Cerebellar nuclear complex (tissue), 1 donor: ENCODE measurements around the gene ANKRD33.

Experiments used
- DNase-seq, 2 experiments: peaks; one replicate each; lab custom pipeline; 2025; lab: John Stamatoyannopoulos, UW

ANKRD33 gene

DNA sequence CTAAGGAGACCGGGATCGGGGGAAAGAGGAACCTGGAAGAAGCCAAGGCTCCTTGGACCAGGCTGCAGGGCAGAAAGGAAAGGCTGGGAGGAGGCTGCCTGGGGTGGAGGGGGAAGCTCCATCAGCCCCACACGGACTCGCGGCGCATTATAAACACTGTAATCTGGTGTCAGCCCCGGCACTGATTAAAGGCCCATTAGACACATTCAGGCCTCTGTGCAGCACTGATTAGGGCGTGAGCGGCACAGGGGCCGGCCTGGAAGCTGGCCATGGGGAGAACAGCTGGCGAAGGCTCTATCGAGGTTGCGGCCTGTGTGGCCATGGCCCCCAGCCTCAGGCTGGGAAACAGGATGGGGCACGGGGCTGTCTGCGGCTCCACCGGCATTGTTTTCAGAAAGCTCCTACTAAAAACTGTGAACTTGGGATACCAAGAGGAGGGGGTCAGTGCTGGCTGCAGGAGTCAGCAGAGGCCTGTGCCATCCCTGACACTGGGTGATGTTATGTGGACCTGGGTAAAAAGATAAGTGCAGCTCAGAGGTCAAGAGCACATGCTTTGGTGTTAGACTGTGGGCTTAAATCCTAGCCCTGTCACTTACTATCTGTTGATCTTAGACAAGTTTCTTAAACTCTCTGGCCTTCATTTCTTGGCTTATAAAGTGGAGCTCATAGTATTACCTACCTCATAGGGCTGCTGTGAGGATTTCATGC, 30.0 kb downstream of the ANKRD33 start:
- no peak for DNase-seq

DNA sequence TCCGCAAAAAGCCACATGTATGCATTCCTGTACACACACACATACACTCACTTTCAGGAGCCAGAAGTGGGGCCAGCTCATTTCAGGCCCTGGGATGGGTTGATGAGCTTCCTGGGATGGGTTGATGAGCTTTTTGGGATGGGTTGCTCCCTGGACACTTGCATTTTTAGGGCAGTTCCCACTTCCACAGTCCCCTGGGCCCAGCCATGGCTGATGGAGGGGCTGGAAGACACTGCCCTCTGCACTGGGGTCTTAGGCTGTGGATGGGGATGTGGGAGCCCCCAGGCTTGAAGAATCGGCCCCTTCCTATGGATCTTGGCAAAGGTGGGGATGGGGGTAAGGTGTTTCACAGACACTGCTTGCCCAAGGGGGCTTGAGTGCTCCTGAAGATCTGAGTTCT, 32.1 kb downstream of the ANKRD33 start:
- no peak for DNase-seq

DNA sequence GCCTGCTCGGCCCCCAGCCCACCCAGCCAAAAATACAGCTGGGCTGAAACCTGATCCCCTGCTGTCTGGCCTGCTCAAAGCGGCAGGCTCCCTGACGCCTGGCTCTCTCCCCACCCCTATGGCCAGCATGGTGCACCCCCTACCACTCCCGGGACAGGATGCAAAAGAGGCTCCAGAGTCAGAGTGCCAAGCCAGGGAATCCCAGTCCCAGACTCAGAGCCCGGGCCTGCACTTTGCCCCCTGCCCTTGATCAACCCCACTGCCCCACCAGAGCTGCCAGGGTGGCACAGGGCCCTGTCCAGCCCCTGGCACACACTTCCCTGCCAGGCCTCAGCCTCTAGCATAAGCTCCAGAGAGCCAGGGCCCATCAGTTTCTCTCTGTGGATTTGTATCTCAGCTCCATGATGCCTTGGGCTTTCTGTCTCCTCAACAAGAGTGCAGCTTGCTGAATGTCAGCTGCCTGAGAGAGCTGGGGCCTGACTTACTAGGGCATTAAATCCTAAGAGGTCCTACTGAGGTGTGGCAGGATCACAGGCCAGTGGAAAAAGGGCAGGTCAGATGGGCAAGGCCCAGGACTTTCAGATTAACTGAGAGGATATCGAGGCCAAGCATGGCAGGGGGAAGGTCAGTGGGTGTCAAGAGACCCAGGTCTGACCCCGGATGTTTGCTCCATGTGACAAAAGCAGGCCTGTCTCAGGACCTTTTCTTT, 33.3 kb downstream of the ANKRD33 start:
- DNase-seq: no peak

DNA sequence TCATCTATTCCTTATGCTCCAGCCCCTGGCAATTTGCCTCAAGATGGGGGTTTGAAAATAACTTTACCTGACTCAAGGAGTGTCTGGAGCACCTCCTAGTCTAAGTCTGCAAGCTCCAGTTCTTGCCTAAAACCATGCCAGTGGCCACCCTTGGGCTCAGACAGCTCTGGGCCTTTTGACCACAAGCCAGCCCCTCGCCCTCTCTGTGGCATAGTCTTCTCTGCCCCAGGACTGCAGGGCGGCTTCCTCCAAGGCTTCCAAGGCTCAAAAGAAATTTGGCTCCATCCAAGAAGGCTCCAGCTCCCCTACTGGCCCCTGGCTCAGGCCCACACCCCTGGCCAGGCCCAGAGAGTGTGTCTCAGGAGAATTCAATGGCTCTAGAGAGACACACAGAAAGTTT, 34.2 kb downstream of the ANKRD33 start:
- no peak for DNase-seq

DNA sequence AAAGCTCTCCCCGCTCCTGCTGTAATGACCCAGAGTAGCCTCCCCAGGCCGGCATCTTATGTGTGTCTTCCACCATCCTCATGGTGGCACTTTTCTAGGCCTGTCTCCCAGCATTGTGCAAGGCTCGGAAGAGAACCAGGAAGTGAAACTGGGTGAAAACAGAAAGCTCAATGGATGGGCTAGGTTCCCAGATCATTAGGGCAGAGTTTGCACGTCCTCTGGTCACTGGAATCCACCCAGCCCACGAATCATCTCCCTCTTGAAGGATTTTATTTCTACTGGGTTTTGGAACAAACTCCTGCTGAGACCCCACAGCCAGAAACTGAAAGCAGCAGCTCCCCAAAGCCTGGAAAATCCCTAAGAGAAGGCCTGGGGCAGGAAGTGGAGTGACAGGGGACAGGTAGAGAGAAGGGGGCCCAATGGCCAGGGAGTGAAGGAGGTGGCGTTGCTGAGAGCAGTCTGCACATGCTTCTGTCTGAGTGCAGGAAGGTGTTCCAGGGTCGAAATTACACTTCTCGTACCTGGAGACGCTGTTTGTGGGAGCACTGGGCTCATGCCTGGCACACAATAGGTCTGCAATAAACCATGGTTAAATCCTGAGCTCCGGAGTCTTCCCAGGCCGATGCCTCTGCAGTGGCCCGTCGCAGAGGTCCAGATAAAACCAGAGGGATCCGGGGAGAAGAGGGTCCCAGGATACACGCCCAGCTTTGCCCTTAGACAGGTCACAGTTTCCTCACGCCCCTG, 35.0 kb downstream of the ANKRD33 start:
- no peak for DNase-seq

DNA sequence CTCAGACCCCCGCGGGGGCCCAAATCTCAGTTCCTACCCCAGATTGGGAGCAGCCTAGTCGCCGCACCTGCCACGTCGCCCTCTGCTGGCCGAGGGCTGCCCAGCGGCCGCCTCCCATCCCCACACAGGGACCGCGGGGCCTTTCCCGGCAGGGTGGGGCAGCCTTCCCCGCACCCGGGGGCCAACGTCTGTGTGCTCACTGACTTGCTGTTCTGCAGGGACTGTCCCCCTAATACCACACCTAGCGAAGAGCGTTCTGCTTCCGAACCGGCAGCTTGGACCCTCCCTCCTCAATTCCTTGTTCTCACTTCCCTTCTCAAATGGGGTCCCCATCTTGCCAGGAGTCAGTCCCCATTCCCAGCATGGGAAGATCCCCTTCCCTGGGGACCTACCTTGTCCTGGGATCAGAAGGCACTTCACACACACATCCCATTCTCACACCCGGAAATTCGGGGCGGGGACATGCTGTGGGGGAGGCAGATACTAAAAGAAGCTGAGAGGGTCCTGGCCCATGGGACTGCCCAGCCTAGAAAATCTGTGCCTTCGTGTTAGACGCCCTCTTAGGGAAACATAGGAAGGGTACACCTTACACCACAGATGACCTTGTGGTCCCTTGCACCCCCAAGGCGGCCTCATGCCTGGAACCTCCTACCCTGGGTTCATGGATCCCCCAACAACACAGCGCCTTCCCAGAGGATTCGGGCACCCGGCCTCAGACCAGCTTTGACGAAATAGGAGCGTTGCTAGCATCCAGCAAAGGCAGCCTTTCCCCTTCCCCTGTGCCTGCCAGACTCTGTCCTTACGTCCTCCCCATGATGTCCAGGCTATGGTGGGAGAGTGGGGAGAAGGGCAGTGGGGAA, 35.8 kb downstream of the ANKRD33 start:
- no peak for DNase-seq

- DNase-seq: no peak
These were observed 36.8 kb downstream of the ANKRD33 start for GRCh38 chr12:51924551-51925319.

DNA sequence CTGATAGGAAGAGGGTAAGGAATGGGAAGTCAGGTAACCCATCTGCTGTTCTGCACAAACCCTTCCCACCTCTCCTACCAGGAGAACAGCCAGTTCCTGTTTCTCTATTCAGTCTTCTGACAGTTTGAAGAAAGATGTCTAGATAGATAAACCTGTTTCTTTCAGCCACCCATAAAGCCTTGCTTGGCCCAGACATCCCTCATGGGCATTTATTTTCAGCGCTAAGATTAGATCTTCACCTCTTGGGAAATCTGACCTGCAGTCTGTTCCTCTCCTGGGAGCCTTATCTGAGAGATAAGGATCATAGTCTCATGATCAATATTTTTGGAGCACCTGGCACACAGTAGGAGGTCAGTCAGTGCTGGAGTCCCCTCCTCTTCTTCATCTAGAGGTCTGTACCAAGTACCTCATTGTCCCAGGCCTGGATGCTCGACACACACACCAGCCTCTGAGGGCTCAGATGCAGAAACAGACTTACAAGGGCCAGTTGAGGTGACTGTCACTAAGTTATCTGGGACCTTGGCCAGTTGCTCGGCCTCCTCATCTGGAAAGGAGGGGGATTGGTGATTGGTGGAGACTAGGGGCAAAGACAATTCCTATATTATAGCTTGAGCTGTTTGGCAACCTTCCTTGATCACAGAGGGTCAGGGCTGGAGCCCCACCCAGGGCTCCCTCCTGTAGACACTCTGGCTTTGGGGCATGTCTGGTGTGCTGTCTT, 37.6 kb downstream of the ANKRD33 start:
- DNase-seq: no peak

GRCh38 chr12:51926064-51926632, 38.2 kb downstream of the ANKRD33 start:
- DNase-seq: no peak

DNA sequence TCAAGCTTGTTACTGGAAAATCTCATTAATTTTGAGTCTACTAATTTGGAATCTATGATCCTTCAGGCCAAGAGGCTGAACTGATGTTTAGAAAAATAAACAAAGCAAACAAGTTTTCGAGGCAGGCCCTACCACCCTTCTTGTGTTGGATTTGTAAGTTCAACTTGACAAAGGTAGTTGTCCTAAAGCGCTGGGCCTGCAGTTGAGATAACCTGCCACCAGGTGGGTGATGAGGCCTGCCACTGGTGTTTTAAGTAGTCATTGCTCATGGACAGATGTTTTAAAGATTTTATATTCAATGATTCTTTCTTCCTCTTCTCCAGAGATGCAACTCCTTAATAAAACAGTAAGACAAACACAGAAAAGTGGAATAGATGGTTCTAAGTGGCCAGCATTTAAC, 38.8 kb downstream of the ANKRD33 start:
- no peak for DNase-seq

- no peak for DNase-seq
These were observed 44.5 kb downstream of the ANKRD33 start for GRCh38 chr12:51932218-51933076.

GRCh38 chr12:51934080-51934479, 46.2 kb downstream of the ANKRD33 start:
- DNase-seq: no peak

- DNase-seq: no peak
These were observed 50.0 kb downstream of the ANKRD33 start for GRCh38 chr12:51937926-51938325.

- no peak for DNase-seq
These were observed 50.8 kb downstream of the ANKRD33 start for GRCh38 chr12:51938726-51939125.

DNA sequence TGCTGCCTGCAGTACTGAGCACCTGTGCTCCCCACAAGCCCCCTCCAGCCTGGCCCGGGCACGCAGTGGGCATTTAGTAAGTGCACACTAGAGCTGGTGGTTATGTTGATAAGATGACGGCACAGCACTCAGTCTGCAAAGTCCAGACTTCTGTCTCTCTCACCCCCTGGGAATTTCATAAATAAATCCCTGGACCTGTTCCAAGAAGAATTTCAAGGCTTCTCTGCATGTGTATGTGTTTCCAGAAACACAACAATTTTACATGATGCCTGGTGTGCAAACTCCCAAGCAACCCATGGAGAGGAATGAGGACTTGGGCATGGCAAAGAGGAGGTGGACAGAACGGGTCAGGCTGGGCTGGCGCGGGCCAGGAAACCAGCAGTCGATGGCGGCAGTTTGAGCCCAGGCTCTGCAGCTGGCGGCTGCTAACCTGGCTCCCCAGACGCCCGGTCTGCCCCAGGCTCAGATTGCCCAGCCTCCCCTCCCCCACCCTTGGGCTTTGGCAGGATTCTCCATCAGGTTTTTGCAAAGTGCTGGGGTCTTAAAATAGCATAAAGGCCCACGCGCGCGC, 53.2 kb downstream of the ANKRD33 start:
- DNase-seq: no peak
